IMR-90 (cell line): ENCODE results near the gene AHNAK2.

Source experiments
- CEBPB ChIP-seq: IDR thresholded peaks from 2 replicates; pipeline ENCODE4 v1.6.1; 2012; ENCODE audit warnings: low read depth, low read length, improper control_type of control experiment
- FOS ChIP-seq: fragments of 150-350 bp; IDR thresholded peaks from 2 replicates; pipeline ENCODE4 v1.6.1; 2016; ENCODE audit warnings: low read depth, low read length
- MXI1 ChIP-seq: IDR thresholded peaks from 2 replicates; pipeline ENCODE4 v1.6.1; 2012; ENCODE audit warnings: low read depth, mild to moderate bottlenecking, low read length, moderate library complexity, borderline replicate concordance
- POLR2A ChIP-seq: IDR thresholded peaks from 2 replicates; pipeline ENCODE4 v1.6.1; 2012; ENCODE audit warnings: mild to moderate bottlenecking, low read depth, low read length
- TF ChIP-seq, protein P1 (sequence below): conservative IDR thresholded peaks from 2 replicates; pipeline ENCODE4 v1.5.1; 2012; ENCODE audit warnings: mild to moderate bottlenecking, low read depth, low read length, improper control_type of control experiment
- TF ChIP-seq, protein P2 (sequence below): fragments of 150-350 bp; IDR thresholded peaks from 2 replicates; pipeline ENCODE4 v1.6.1; 2016; ENCODE audit warnings: low read depth, mild to moderate bottlenecking, low read length, moderate library complexity, borderline replicate concordance

DNA sequence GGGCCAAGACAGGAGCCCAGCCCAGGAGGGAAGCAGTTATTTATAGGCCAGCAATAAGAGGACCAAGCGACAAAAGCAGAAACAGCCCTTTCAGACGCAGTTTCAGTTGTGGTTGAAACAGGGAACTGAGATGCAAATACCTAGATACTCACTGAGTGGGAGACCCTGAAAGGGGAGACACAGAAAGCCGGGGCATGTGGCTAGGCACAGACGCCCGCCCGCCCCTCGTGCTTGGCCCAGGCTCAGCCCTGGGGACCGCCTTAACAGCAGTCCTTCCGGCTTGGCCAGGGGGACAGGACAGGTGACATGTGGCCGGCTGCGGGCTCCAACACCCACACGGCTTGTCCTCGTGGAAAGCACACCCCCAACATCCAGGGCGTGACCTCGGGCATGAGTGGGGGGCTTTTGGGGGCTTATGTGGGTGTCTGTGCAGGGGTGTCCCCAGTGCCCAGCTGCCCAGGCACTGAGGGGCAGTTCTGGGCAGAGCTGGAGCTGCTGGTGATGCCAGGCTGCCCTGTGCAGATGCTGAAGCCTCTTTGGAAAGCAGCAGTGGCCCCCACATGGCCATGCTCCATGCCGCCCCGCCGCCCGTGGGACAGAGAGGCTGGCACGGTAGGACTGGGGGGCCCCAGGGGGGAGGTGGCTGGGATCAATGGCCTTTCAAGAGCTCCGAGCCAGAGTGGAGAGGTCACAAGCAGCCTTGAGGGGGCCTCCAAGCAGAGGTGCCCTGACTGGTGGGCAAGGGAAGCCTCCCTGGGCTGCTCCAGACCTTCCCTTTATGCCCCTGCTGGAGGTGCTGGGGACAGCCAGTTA lies 51.3 kb downstream of the AHNAK2 start:
- TF ChIP-seq, protein P1, sequence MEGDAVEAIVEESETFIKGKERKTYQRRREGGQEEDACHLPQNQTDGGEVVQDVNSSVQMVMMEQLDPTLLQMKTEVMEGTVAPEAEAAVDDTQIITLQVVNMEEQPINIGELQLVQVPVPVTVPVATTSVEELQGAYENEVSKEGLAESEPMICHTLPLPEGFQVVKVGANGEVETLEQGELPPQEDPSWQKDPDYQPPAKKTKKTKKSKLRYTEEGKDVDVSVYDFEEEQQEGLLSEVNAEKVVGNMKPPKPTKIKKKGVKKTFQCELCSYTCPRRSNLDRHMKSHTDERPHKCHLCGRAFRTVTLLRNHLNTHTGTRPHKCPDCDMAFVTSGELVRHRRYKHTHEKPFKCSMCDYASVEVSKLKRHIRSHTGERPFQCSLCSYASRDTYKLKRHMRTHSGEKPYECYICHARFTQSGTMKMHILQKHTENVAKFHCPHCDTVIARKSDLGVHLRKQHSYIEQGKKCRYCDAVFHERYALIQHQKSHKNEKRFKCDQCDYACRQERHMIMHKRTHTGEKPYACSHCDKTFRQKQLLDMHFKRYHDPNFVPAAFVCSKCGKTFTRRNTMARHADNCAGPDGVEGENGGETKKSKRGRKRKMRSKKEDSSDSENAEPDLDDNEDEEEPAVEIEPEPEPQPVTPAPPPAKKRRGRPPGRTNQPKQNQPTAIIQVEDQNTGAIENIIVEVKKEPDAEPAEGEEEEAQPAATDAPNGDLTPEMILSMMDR: no peak
- TF ChIP-seq POLR2A: no peak
- no peak for TF ChIP-seq FOS
- TF ChIP-seq CEBPB: no peak
- no peak for TF ChIP-seq MXI1
- TF ChIP-seq, protein P2, sequence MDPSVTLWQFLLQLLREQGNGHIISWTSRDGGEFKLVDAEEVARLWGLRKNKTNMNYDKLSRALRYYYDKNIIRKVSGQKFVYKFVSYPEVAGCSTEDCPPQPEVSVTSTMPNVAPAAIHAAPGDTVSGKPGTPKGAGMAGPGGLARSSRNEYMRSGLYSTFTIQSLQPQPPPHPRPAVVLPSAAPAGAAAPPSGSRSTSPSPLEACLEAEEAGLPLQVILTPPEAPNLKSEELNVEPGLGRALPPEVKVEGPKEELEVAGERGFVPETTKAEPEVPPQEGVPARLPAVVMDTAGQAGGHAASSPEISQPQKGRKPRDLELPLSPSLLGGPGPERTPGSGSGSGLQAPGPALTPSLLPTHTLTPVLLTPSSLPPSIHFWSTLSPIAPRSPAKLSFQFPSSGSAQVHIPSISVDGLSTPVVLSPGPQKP: no peak
